ENCODE results near the gene SORL1. TPM values are rescaled to one million over a fixed set of nuclear protein-coding genes. Genes with fewer than 3 reads are reported as not detected.

The SORL1 gene
- total RNA-seq, 2 experiments from 2014 or later: 179 to 195 TPM

DNA sequence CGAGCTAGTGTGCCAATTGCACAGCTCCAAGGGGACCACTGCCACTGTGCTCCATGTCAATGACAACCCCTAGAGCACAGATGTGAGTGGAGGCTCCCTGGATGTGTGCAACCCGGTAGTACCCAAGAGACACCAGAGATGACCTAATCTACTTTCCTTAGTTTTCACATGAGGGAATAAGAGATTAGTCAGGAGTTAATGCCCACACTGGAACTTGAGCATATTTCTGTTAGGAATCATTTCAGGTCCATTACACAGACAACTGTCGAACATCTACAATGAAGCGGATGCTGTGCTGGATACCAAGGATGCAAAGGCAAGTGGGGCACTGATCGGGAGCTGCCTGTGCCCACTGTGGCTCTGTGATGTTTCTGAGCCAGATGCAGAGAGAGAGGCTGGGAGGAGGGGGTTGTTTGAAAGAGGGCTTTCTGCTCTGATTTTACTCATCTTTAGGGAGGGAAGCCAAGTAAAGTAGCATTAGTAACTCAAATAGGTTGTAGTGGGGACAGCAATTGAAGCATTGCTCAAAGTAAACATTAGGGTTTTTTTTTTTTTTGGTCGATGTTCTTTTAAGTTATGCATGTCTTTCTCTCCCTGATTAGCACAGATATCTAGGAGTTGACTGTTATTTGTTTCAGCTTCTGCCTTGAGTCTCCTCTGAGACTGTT lies 83.1 kb downstream of the SORL1 start:
- POLR2A ChIA-PET: no interaction called here
- H3K27ac Mint-ChIP-seq: peak overlapping the region; percentile 13
- ATAC-seq (ENCODE audit: low read depth) (no peak), DNase-seq (no peak)
- peaks cover 3% of the 10 kb centered on the region for H3K9me3 Mint-ChIP-seq
- no peak overlapping the region for H3K4me3 Mint-ChIP-seq
- no peaks in the 10 kb centered on the region for H3K27me3 Mint-ChIP-seq
- H3K36me3 Mint-ChIP-seq: peaks cover 62% of the 10 kb centered on the region
- H3K4me1 Mint-ChIP-seq: peaks cover 35% of the 10 kb centered on the region

DNA sequence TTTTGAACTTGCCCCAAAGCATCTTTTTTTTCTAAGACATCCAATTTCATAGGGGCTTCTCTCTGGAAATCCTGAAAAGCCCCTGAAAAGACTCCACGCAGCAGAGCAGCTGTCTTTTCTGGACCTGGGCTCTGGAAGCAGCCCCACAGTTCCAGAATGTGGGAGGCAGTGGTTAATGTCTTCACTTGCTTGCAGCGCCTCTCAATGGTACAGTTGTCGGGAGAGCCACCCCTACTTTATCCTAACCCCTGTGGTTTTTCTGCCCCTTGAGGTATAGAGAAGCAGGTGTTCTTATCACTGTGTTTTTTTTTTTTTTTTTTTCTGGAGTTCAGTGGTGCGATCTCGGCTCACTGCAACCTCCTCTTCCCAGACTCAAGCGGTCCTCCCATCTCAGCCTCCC lies 84.0 kb downstream of the SORL1 start:
- Mint-ChIP-seq H3K4me3 (no peak overlapping the region), H3K36me3 (peaks cover 57% of the 10 kb centered on the region), H3K4me1 (peaks cover 38% of the 10 kb centered on the region), H3K9me3 (no peaks in the 10 kb centered on the region), H3K27ac (no peak overlapping the region), H3K27me3 (no peaks in the 10 kb centered on the region)
- ATAC-seq (ENCODE audit: low read depth) (no peak), DNase-seq (no peak)
- POLR2A ChIA-PET: no interaction called here

DNA sequence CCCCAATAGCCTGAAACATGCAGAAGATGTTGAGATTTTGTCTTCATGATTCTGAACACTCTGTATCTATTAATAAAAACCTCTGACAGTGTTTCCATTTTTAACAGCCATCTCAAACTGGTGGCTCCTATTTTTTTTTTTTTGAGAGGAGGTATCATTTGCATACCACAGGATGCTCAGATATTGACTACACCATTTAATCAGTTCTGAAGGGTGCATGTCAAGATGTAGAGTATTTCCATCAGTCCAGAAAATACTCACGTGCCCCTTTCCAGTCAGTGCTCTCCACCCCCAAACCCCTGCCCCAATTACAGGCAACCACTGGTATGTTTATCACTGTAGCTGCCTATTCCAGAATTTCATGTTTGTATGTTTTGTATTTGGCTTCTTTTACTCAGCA lies 85.9 kb downstream of the SORL1 start:
- DNase-seq (no peak), ATAC-seq (ENCODE audit: low read depth) (no peak)
- no peaks in the 10 kb centered on the region for H3K9me3 Mint-ChIP-seq
- peaks cover 50% of the 10 kb centered on the region for H3K36me3 Mint-ChIP-seq
- POLR2A ChIA-PET: no interaction called here
- no peak overlapping the region for H3K27ac Mint-ChIP-seq
- no peak overlapping the region for H3K4me3 Mint-ChIP-seq
- no peaks in the 10 kb centered on the region for H3K27me3 Mint-ChIP-seq
- H3K4me1 Mint-ChIP-seq: peaks cover 35% of the 10 kb centered on the region

DNA sequence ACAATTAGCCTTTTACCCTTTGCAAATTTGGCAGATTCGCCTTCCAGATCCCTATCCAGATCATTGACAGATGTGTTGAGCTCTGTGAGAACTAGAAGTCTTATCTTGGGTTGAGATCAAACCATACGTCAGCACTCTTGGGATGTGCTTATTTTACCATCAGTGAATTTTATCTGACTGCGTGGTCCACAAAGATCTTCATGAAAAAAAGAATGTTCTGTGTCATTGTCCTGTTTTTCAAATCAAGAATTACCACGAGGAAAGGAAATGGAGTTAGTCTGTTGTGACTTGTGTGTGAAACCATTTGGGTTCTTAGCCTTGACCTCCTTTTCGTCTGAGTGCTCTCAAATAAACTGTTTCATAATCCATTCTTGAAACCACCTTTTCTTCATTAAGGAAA lies 86.9 kb downstream of the SORL1 start:
- DNase-seq (no peak), ATAC-seq (ENCODE audit: low read depth) (no peak)
- no peaks in the 10 kb centered on the region for H3K27me3 Mint-ChIP-seq
- POLR2A ChIA-PET: no interaction called here
- H3K4me3 Mint-ChIP-seq: no peak overlapping the region
- H3K9me3 Mint-ChIP-seq: no peaks in the 10 kb centered on the region
- no peak overlapping the region for H3K27ac Mint-ChIP-seq
- H3K36me3 Mint-ChIP-seq: peaks cover 47% of the 10 kb centered on the region
- peaks cover 39% of the 10 kb centered on the region for H3K4me1 Mint-ChIP-seq

DNA sequence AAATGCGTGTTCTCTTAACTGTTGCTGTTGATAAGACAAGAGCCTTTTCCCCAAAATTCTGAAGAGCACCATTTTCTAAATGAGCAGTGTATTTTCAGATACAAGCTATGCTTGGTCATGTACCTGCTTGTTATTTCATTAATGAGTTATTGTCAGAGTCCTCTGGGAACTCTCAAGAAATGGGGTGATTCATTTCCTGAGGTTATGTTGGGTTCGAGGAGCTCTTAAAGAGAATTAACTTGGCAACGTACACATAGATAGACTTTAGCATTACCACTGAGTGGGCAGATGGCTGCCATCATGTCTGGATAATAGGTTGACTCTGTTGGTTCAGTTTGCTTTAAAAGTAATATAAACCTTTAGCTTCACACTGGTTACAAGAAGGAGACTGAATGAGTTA lies 88.5 kb downstream of the SORL1 start:
- DNase-seq: no peak
- no peak for ATAC-seq (ENCODE audit: low read depth)
- POLR2A ChIA-PET: no interaction called here
- H3K27me3 Mint-ChIP-seq: no peaks in the 10 kb centered on the region
- peaks cover 50% of the 10 kb centered on the region for H3K4me1 Mint-ChIP-seq
- peak overlapping the region; percentile 9 for H3K4me3 Mint-ChIP-seq
- peaks cover 49% of the 10 kb centered on the region for H3K36me3 Mint-ChIP-seq
- H3K9me3 Mint-ChIP-seq: no peaks in the 10 kb centered on the region
- no peak overlapping the region for H3K27ac Mint-ChIP-seq

DNA sequence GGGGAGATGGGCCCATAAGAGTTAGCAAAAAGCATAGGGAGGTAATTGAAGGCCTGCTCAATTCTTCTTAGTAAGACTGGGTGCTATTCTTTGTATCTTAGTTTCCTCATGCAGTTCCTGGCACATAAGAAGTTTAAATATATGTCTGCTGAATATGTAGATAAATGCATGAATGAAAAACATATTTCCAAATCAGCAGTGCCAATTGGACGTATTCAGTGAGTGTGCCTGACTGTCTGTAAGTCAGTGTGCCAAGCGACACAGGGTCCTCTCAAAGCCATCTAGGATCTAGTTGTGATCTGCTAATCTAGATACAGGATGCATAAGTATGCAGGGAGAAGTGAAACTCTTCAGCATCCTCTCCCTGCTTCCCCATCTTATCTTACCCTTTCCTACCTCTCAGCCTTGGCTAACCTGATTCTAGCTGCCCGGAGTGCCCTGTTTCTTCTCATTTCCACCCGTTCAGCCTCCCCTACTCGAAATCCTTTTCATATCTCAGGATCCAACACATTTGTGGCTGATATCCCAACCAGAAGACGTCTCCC lies 91.8 kb downstream of the SORL1 start:
- ATAC-seq (ENCODE audit: low read depth) (no peak), DNase-seq (no peak)
- H3K36me3 Mint-ChIP-seq: peaks cover 51% of the 10 kb centered on the region
- POLR2A ChIA-PET: interaction anchor here (1.1 kb wide), 1 partner anchor 61 kb away, joined by 5 read pairs; no protein-coding TSS in a partner anchor
- no peaks in the 10 kb centered on the region for H3K27me3 Mint-ChIP-seq
- H3K4me1 Mint-ChIP-seq: peaks cover 42% of the 10 kb centered on the region
- H3K9me3 Mint-ChIP-seq: no peaks in the 10 kb centered on the region
- H3K4me3 Mint-ChIP-seq: no peak overlapping the region
- H3K27ac Mint-ChIP-seq: peak overlapping the region; percentile 75

DNA sequence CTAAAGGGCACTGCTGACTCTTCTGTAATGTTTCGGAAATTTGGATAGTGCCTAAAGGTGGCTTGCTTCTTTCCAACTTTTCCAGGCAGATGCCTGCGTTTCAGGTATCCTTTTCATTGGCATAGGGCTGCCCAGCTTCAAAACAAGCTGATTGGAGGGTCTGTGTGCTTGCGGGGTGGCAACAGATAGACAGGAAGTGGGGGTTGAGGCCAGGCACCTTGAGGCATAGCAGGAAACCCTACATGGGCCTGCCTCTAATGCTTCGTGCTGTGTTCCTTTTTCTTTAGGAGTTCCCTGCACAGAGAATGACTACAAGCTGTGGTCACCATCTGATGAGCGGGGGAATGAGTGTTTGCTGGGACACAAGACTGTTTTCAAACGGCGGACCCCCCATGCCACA lies 92.8 kb downstream of the SORL1 start:
- Mint-ChIP-seq H3K27ac (peak overlapping the region; percentile 75), H3K9me3 (no peaks in the 10 kb centered on the region), H3K36me3 (peaks cover 45% of the 10 kb centered on the region), H3K27me3 (no peaks in the 10 kb centered on the region), H3K4me1 (peaks cover 36% of the 10 kb centered on the region), H3K4me3 (peak overlapping the region; percentile 63)
- POLR2A ChIA-PET: interaction anchor here (1.1 kb wide), 1 partner anchor 62 kb away, joined by 5 read pairs; no protein-coding TSS in a partner anchor
- DNase-seq: peak; percentile 48
- peak; percentile 96 for ATAC-seq (ENCODE audit: low read depth)

DNA sequence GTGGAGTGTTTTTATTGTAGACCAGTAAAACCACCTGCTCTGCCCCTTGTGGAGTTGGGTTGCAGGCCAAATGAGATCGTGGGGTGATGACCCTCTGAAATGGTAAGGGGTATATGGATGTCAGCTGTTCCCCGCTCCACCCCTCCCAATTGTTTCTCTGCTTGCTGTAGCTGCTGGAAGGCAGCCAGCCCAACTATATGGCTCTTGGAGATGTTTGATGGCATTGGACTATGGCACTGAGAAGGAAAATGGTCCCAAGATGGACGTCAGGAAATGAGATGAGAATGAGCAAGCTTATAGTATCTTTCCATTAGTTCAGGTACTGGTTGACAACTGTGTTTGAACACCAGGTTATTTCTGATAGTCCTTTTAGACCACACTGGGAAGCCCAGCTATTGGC lies 95.5 kb downstream of the SORL1 start:
- Mint-ChIP-seq H3K4me1 (peaks cover 30% of the 10 kb centered on the region), H3K9me3 (no peaks in the 10 kb centered on the region), H3K4me3 (no peak overlapping the region), H3K27ac (peak overlapping the region; percentile 6), H3K36me3 (peaks cover 42% of the 10 kb centered on the region), H3K27me3 (no peaks in the 10 kb centered on the region)
- DNase-seq: no peak
- POLR2A ChIA-PET: no interaction called here
- no peak for ATAC-seq (ENCODE audit: low read depth)

DNA sequence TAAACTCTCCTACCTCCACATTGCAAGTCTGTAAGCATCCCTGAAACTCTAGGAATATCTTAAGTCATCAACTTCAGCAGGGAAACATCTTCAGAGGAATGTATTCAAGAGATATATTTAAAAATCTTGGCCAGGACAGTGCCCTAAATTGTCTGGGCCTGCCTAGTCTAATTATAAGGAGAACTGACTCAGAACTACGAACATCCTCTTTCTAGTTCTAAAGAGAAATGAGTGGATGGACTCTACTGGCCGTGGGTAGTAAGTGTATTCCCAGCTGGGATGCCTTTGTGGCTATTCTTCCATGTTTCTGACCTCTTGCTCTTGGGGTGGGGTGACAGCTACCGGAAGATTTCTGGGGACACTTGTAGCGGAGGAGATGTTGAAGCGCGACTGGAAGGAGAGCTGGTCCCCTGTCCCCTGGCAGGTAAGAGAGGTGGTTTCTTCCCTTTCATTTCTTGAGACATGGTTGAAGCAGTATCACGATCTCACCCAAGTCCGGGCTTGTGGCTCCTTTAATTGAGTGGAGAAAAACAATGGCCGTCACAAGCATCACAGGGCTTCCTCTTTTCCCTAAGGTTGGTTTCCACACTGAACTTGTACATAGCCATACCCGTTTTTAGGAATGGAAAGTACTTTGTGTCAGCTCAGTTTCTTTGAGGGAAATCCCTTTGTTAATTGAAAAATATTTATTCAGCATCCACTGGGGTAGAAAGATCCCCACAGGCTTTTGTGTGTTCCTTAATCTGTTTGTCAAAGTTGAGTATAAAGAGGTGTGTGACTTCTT lies 98.3 kb downstream of the SORL1 start:
- Mint-ChIP-seq H3K36me3 (peaks cover 46% of the 10 kb centered on the region), H3K27me3 (no peaks in the 10 kb centered on the region)

DNA sequence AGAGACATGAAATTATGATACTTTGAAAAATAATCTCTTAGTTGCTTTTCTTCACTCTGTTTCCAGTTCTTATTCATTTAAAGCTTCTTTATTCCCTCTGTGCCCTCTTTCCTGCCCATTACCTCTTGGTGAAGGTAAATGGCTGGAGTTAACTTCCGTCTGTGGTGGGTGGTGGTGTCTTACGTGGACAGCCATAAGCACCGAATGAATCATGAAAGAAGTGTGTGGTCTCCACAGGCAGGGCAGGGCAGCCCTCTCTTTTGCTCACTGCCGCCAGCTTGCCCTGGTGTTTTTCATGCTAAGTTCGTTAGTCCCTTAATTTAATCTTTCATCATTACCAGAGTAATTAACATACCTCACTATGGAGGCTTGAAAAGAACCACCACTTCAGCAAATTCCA lies 99.3 kb downstream of the SORL1 start:
- H3K27me3 Mint-ChIP-seq: no peaks in the 10 kb centered on the region
- no peak for ATAC-seq (ENCODE audit: low read depth)
- H3K4me3 Mint-ChIP-seq: no peak overlapping the region
- no peaks in the 10 kb centered on the region for H3K9me3 Mint-ChIP-seq
- H3K27ac Mint-ChIP-seq: no peak overlapping the region
- no peak for DNase-seq
- H3K36me3 Mint-ChIP-seq: peaks cover 45% of the 10 kb centered on the region
- H3K4me1 Mint-ChIP-seq: peaks cover 3% of the 10 kb centered on the region
- POLR2A ChIA-PET: no interaction called here

More for the DNA sequence above, 98.3 kb downstream of the SORL1 start:
- ATAC-seq (ENCODE audit: low read depth) (no peak), DNase-seq (no peak)
- Mint-ChIP-seq H3K4me1 (peaks cover 10% of the 10 kb centered on the region), H3K9me3 (no peaks in the 10 kb centered on the region), H3K27ac (peak overlapping the region; percentile 22), H3K4me3 (no peak overlapping the region)
- POLR2A ChIA-PET: no interaction called here

DNA sequence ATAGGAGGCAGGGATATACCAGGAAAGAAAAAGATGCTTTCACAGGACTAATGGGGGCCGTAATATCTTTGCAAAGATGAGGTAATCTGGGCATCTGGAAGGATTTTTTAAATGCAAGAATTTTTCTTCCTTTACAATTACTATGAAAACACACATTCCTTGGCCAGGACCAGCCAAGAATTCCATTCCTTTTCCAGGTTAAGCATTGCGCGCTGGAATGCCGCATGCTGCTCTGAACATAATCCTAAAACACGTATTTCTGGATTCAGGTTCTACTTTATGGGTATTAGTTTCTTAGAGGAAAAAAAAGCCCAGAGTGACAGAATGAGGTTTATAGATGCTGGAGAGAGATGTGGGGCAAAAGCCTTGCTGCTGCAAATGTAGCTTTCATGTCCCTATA lies 100.0 kb downstream of the SORL1 start:
- Mint-ChIP-seq H3K4me3 (no peak overlapping the region), H3K27me3 (no peaks in the 10 kb centered on the region), H3K9me3 (no peaks in the 10 kb centered on the region), H3K4me1 (peaks cover 10% of the 10 kb centered on the region), H3K36me3 (peaks cover 49% of the 10 kb centered on the region), H3K27ac (no peak overlapping the region)
- POLR2A ChIA-PET: no interaction called here
- no peak for DNase-seq
- ATAC-seq (ENCODE audit: low read depth): no peak

DNA sequence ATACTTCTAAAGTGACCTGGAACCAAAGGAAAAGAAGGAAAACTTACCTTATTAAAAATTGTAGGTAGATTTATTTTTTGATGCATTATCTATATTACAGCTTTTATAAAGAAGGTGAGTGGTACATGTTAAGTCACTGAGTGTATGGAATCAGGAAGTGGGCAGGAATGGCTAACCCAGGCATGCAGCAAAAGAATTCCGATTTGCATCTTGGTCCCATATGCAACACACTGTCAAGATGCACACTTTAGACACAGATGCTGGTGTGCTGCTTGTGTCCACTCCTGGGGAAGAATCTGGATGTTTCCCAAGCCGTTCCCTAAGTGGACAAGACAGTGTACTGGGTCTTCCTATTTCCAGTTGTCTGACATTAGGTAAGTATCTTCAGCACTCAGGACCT lies 100.5 kb downstream of the SORL1 start:
- POLR2A ChIA-PET: no interaction called here
- H3K9me3 Mint-ChIP-seq: no peaks in the 10 kb centered on the region
- H3K27me3 Mint-ChIP-seq: no peaks in the 10 kb centered on the region
- no peak overlapping the region for H3K4me3 Mint-ChIP-seq
- H3K36me3 Mint-ChIP-seq: peaks cover 47% of the 10 kb centered on the region
- DNase-seq (no peak), ATAC-seq (ENCODE audit: low read depth) (no peak)
- peaks cover 15% of the 10 kb centered on the region for H3K4me1 Mint-ChIP-seq
- H3K27ac Mint-ChIP-seq: no peak overlapping the region

DNA sequence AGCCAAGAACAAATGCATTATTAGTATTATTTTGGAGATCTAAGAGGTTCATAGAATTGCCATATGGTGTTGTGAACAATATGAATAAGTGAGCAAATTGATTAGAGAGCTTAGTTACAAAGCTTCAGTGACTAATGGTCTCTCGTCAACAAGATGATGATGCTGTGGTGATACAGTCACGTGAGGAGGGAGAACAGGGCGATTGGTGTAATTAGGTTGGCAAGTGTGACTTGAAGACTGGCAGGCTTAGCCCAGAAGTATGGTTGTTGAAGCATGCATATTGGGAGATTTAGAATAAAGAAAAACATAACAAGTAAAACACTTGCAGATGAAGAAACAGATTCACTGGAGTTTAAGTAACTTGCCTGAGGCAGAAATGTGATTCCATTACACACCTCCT lies 101.3 kb downstream of the SORL1 start:
- ATAC-seq (ENCODE audit: low read depth) (no peak), DNase-seq (no peak)
- POLR2A ChIA-PET: no interaction called here
- H3K27me3 Mint-ChIP-seq: no peaks in the 10 kb centered on the region
- H3K36me3 Mint-ChIP-seq: peaks cover 44% of the 10 kb centered on the region
- H3K4me1 Mint-ChIP-seq: peaks cover 16% of the 10 kb centered on the region
- H3K9me3 Mint-ChIP-seq: no peaks in the 10 kb centered on the region
- no peak overlapping the region for H3K27ac Mint-ChIP-seq
- no peak overlapping the region for H3K4me3 Mint-ChIP-seq

DNA sequence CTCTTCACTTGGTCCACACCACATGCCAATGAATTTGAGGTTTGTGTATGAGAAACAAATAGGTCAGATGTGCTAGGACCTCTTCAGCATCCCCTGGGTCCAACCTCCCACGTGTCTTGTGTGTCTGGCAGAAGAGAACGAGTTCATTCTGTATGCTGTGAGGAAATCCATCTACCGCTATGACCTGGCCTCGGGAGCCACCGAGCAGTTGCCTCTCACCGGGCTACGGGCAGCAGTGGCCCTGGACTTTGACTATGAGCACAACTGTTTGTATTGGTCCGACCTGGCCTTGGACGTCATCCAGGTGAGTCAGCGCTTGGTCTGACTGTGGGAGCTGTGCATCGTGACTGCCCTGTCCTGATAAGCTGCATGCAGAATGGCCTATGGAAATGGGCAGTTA lies 101.7 kb downstream of the SORL1 start:
- Mint-ChIP-seq H3K27ac (no peak overlapping the region), H3K4me3 (no peak overlapping the region), H3K27me3 (no peaks in the 10 kb centered on the region), H3K36me3 (peaks cover 47% of the 10 kb centered on the region), H3K9me3 (no peaks in the 10 kb centered on the region), H3K4me1 (peaks cover 16% of the 10 kb centered on the region)
- DNase-seq (no peak), ATAC-seq (ENCODE audit: low read depth) (no peak)
- POLR2A ChIA-PET: no interaction called here
